SH-SY5Y (cell line): ENCODE data around the gene MAML1.

ENCODE experiments used
- GATA2 ChIP-seq: IDR thresholded peaks from 2 replicates; pipeline ENCODE4 v1.6.1; 2011; ENCODE audit warnings: mild to moderate bottlenecking, low read depth, low read length
- GATA3 ChIP-seq: IDR thresholded peaks from 2 replicates; pipeline ENCODE4 v1.6.1; 2011; ENCODE audit warnings: low read depth, mild to moderate bottlenecking, low read length, moderate library complexity

DNA sequence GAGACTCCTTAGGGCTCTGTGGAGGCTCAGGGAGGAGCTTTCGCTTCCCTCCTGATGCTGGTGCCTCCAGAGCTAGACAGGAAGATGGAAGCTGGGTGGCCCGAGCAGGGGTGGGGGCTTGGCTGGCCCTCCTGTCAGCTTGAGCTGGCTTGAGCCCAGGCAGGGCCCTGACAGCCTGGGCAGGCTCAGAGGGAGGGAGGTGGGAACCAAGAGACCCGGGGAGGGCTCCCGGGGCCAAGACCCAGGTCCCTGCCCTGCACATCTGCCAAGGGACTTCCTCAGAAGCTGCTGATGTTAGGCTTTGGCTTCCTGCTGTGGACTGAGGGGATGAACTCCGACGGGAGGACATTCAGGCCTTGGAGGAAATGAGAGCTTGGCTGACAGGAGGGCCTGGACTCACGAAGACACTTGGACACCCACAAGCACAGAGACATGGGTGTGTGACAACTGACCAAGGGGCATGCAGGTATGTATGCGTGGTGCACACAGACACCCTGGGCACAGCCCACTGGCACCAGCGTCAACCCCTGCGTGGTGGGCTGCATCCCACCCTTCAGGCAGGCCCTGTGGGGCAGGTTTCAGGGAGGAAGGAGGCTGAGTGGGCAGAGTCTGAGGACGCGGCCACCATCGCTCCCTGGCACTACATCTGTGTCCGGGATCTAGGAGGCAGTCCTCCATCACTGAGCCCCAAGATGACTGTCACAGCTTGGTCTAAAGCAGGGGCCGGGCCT, 59.4 kb downstream of the MAML1 start:
- TF ChIP-seq GATA2 (no peak), GATA3 (no peak)
